Activated naive CD4-positive, alpha-beta T cell treated with anti-CD3 and anti-CD28 coated beads, Interleukin-2, amount 10 ng/mL, durations not matched to agents 7 days and 5 days (primary cell): Measurements from ENCODE around the gene ALDH3A2.
A peak's percentile ranks its signal among the peaks of the same experiment; 100 is the strongest.

Source experiments
- CTCF ChIA-PET: fragments of 350-600 bp; sonication (Branson Sonifier 250); formaldehyde crosslinking; loops from one replicate; lab custom pipeline; 2021; ENCODE audit warnings: antibody characterized with exemption; lab: Charles Lee
- DNase-seq: peaks from one replicate; pipeline ENCODE4 v3.0.0-alpha.2; 2020
- H3K27ac Mint-ChIP-seq: one replicate; pipeline ENCODE4 v1.8.0; 2021; ENCODE audit warnings: mild to moderate bottlenecking, moderate library complexity, mixed read lengths
- H3K27me3 Mint-ChIP-seq: one replicate; pipeline ENCODE4 v1.8.0; 2021; ENCODE audit warnings: mild to moderate bottlenecking, mixed read lengths
- H3K36me3 Mint-ChIP-seq: one replicate; pipeline ENCODE4 v1.8.0; 2021; ENCODE audit warnings: mixed read lengths
- H3K4me1 Mint-ChIP-seq: one replicate; pipeline ENCODE4 v1.8.0; 2021; ENCODE audit warnings: mixed read lengths
- H3K4me3 Mint-ChIP-seq: one replicate; pipeline ENCODE4 v1.8.0; 2021; ENCODE audit warnings: mild to moderate bottlenecking, moderate library complexity, mixed read lengths
- H3K9me3 Mint-ChIP-seq: one replicate; pipeline ENCODE4 v1.8.0; 2021; ENCODE audit warnings: mixed read lengths

Gene ALDH3A2

GRCh38 chr17:19648475-19649273 is at the start of gene ALDH3A2:
ALDH3A2 (plus strand) TSS chr17:19648751; CDS start chr17:19648972, 221 bp downstream.
- Mint-ChIP-seq H3K4me1 (peaks cover 38% of the 10 kb centered on the region), H3K27ac (peak within 1 kb of the TSS; percentile 85), H3K9me3 (peaks cover 2% of the 10 kb centered on the region), H3K27me3 (peaks cover 27% of the 10 kb centered on the region), H3K4me3 (peak within 1 kb of the TSS; percentile 92), H3K36me3 (peaks cover 15% of the 10 kb centered on the region)
- peak; percentile 96 for DNase-seq
- CTCF ChIA-PET, result interaction anchor here (0.5 to 3.9 kb wide), 7 partner anchors 57 to 1385 kb away, joined by 3 to 23 read pairs (median 4); no protein-coding TSS in a partner anchor

DNA sequence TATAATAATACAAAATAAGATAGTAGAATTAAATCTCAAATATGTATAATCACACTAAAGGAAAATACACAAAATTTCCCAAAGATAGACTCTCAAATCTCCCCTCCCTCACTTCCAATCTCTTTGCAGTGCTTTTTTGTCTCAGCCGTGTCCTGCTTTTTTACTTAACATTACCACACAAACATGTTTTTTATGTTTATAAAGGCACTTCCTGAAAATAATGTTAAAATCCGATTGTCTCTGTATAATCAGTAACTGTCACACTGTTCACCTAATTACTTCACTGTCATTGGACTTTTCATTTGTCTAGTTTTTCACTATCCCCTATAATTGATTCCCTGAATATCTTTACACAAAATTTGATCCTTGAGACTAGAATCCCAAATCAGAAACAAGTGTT is 38.2 kb upstream of the ALDH3A2 start:
- no peaks in the 10 kb centered on the region for H3K4me1 Mint-ChIP-seq
- H3K36me3 Mint-ChIP-seq, result no peaks in the 10 kb centered on the region
- H3K27ac Mint-ChIP-seq, result no peak overlapping the region
- no peak for DNase-seq
- peaks cover 7% of the 10 kb centered on the region for H3K27me3 Mint-ChIP-seq
- no peaks in the 10 kb centered on the region for H3K9me3 Mint-ChIP-seq
- H3K4me3 Mint-ChIP-seq, result no peak overlapping the region
- CTCF ChIA-PET, result no interaction called here

GRCh38 chr17:19610879-19611278 is 37.7 kb upstream of the ALDH3A2 start:
- H3K27me3 Mint-ChIP-seq, result peaks cover 7% of the 10 kb centered on the region
- no peaks in the 10 kb centered on the region for H3K4me1 Mint-ChIP-seq
- no peak overlapping the region for H3K4me3 Mint-ChIP-seq
- H3K27ac Mint-ChIP-seq, result no peak overlapping the region
- CTCF ChIA-PET, result interaction anchor here (0.5 kb wide), 1 partner anchor 245 kb away, joined by 3 read pairs; no protein-coding TSS in a partner anchor
- H3K9me3 Mint-ChIP-seq, result no peaks in the 10 kb centered on the region
- no peaks in the 10 kb centered on the region for H3K36me3 Mint-ChIP-seq
- no peak for DNase-seq

GRCh38 chr17:19613979-19614378 is 34.6 kb upstream of the ALDH3A2 start:
- no peak for DNase-seq
- Mint-ChIP-seq H3K36me3 (peaks cover 2% of the 10 kb centered on the region), H3K4me1 (no peaks in the 10 kb centered on the region), H3K4me3 (no peak overlapping the region), H3K9me3 (peaks cover 15% of the 10 kb centered on the region), H3K27me3 (peaks cover 15% of the 10 kb centered on the region), H3K27ac (no peak overlapping the region)
- CTCF ChIA-PET, result no interaction called here

- Mint-ChIP-seq H3K4me3 (no peak overlapping the region), H3K4me1 (no peaks in the 10 kb centered on the region), H3K27me3 (peaks cover 15% of the 10 kb centered on the region), H3K27ac (no peak overlapping the region), H3K9me3 (peaks cover 24% of the 10 kb centered on the region), H3K36me3 (peaks cover 6% of the 10 kb centered on the region)
- DNase-seq, result no peak
- CTCF ChIA-PET, result no interaction called here
Measured at GRCh38 chr17:19614900-19615299, 33.7 kb upstream of the ALDH3A2 start.

- CTCF ChIA-PET, result no interaction called here
- Mint-ChIP-seq H3K4me1 (no peaks in the 10 kb centered on the region), H3K9me3 (peaks cover 29% of the 10 kb centered on the region)
Measured at GRCh38 chr17:19618015-19618414, 30.5 kb upstream of the ALDH3A2 start.

DNA sequence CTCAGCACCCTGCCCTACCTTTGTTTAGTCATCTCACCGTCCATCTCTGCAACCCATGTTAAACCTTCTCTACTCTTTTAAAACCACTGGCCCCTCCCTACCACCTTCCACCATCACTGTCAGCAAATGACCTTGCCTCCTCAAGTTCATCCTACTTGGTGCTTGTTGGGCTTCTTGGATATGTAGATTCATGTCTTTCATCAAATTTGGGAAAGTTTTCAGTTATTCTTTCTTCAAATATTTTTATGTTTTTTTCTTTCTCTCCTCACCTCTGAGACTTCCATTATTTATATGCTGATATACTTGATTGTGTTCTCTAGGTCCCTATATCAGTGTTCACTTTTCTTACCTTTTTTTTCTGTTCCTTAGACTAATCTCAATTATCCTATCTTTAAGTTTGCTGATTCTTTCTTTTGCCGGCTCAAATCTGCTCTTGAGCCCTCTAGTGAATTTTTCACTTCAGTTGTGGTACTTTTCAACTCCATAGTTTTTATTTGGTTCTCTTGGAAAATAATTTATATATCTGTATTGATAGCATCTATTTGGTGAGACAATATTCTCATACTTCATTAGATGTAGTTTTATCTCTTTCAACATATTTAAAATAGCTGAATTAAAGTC is 28.7 kb upstream of the ALDH3A2 start:
- no peaks in the 10 kb centered on the region for H3K4me1 Mint-ChIP-seq
- peaks cover 24% of the 10 kb centered on the region for H3K27me3 Mint-ChIP-seq
- no peak overlapping the region for H3K27ac Mint-ChIP-seq
- H3K36me3 Mint-ChIP-seq, result peaks cover 6% of the 10 kb centered on the region
- CTCF ChIA-PET, result no interaction called here
- no peak for DNase-seq
- no peak overlapping the region for H3K4me3 Mint-ChIP-seq
- H3K9me3 Mint-ChIP-seq, result peaks cover 29% of the 10 kb centered on the region

More at GRCh38 chr17:19618015-19618414, 30.5 kb upstream of the ALDH3A2 start:
- peaks cover 6% of the 10 kb centered on the region for H3K36me3 Mint-ChIP-seq
- peaks cover 22% of the 10 kb centered on the region for H3K27me3 Mint-ChIP-seq
- H3K27ac Mint-ChIP-seq, result no peak overlapping the region
- H3K4me3 Mint-ChIP-seq, result no peak overlapping the region
- no peak for DNase-seq

DNA sequence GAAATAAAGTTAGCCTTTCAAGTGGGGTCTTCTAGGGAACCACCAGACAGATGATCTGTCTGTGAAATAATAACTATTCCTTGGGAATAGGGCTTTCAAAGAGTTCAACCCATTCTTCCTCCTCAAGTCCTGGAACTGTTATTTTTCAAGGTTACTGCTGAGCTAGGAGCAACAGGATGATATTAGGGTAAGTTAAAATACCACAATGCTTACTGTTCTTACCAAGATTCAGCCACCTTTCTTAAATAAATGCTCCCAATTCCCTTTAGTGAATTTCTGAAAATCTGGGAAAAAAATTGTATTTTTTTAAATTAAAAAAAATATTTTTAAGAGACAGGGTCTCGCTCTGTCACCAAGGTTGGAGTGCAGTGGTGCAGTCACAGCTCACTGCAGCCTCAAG is 26.9 kb upstream of the ALDH3A2 start:
- H3K4me1 Mint-ChIP-seq, result no peaks in the 10 kb centered on the region
- peaks cover 29% of the 10 kb centered on the region for H3K9me3 Mint-ChIP-seq
- CTCF ChIA-PET, result no interaction called here
- peaks cover 6% of the 10 kb centered on the region for H3K36me3 Mint-ChIP-seq
- H3K4me3 Mint-ChIP-seq, result no peak overlapping the region
- no peak for DNase-seq
- no peak overlapping the region for H3K27ac Mint-ChIP-seq
- peaks cover 27% of the 10 kb centered on the region for H3K27me3 Mint-ChIP-seq

DNA sequence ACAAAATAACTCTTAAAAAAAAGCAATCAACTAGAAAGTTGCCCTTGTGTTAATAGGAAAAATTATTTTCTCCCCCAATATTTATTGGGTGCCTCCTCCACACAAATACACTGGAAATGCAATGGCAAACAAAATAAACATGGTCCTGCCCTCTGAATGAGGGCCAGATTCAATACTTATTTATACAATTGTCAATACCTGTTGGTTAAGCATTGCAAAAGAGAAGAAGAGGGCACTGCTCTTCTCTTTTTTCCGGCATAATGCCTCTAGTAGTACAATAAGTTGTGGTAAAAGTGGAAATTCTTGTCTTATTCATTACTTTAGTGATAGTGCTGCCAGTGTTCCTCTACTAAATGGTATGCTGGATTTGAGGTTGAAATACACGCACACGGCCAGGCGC is 22.5 kb upstream of the ALDH3A2 start:
- peaks cover 25% of the 10 kb centered on the region for H3K27me3 Mint-ChIP-seq
- H3K9me3 Mint-ChIP-seq, result peaks cover 4% of the 10 kb centered on the region
- H3K27ac Mint-ChIP-seq, result no peak overlapping the region
- CTCF ChIA-PET, result no interaction called here
- H3K36me3 Mint-ChIP-seq, result no peaks in the 10 kb centered on the region
- no peak for DNase-seq
- H3K4me1 Mint-ChIP-seq, result no peaks in the 10 kb centered on the region
- no peak overlapping the region for H3K4me3 Mint-ChIP-seq

DNA sequence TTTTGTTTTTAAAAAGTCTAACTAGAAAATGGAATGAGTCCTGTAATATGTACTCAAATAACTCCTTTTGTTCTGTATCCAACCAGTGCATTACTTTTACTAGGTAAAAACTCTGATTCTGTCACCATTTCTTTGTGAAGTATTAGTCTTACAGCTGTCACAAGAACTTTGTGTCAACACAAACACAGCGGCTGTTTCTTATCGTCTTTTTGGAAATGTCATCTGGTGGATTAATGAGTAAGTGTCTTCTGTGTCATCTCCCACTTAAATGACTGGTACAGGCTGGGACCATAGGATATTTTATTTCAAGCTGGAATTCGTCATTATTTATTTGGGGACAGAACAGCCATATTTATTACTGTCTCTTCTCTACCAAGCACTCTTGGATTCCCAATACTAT is 19.1 kb upstream of the ALDH3A2 start:
- Mint-ChIP-seq H3K27me3 (peaks cover 14% of the 10 kb centered on the region), H3K27ac (no peak overlapping the region), H3K36me3 (no peaks in the 10 kb centered on the region), H3K4me3 (no peak overlapping the region), H3K4me1 (no peaks in the 10 kb centered on the region), H3K9me3 (no peaks in the 10 kb centered on the region)
- DNase-seq, result no peak
- CTCF ChIA-PET, result no interaction called here

DNA sequence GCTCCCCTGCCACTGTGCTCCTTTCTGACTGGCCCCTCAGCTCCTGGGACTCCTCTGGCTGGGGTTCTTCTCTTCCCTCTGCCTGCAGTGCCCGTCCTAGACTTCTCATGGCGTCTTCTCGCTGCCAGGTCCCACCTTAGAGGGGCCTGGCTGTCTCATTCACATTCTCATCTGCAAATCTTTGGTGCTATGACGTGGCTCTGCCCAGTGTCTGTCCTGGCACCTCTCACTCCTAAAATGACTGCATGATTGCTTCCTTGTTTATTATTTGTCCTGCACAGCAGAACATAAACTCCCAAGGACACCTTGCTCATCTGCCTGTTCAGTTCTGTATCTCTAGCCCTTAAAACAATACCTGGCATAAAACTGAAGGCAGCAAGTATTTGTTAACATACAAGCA is 18.5 kb upstream of the ALDH3A2 start:
- CTCF ChIA-PET, result no interaction called here
- H3K36me3 Mint-ChIP-seq, result no peaks in the 10 kb centered on the region
- no peak overlapping the region for H3K27ac Mint-ChIP-seq
- no peak for DNase-seq
- peaks cover 14% of the 10 kb centered on the region for H3K27me3 Mint-ChIP-seq
- no peak overlapping the region for H3K4me3 Mint-ChIP-seq
- no peaks in the 10 kb centered on the region for H3K4me1 Mint-ChIP-seq
- no peaks in the 10 kb centered on the region for H3K9me3 Mint-ChIP-seq

DNA sequence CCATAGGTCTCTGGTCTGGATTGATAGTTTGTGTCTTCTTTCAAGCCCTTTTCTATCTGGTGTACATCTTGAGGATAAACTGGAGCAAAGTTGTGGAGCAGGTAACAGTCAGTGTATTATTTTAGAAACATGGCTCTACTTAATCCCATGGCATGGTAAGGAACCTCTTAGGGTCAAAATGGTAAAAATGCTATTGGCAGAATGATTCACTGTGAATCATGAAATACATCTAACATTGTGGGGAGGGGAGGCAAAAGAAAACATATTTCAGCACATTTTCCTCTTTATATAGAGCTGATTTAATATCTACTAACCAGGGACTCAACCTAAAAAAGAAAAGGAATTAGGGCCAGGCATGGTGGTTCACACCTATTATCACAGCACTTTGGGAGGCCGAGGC is 17.9 kb upstream of the ALDH3A2 start:
- CTCF ChIA-PET, result no interaction called here
- peaks cover 12% of the 10 kb centered on the region for H3K27me3 Mint-ChIP-seq
- H3K27ac Mint-ChIP-seq, result no peak overlapping the region
- no peaks in the 10 kb centered on the region for H3K9me3 Mint-ChIP-seq
- DNase-seq, result no peak
- H3K4me3 Mint-ChIP-seq, result no peak overlapping the region
- H3K36me3 Mint-ChIP-seq, result no peaks in the 10 kb centered on the region
- H3K4me1 Mint-ChIP-seq, result no peaks in the 10 kb centered on the region

GRCh38 chr17:19631905-19632304 is 16.6 kb upstream of the ALDH3A2 start:
- no peak overlapping the region for H3K4me3 Mint-ChIP-seq
- peaks cover 12% of the 10 kb centered on the region for H3K27me3 Mint-ChIP-seq
- no peak for DNase-seq
- H3K27ac Mint-ChIP-seq, result no peak overlapping the region
- no peaks in the 10 kb centered on the region for H3K36me3 Mint-ChIP-seq
- CTCF ChIA-PET, result no interaction called here
- no peaks in the 10 kb centered on the region for H3K9me3 Mint-ChIP-seq
- no peaks in the 10 kb centered on the region for H3K4me1 Mint-ChIP-seq

GRCh38 chr17:19641687-19642372 is 6.7 kb upstream of the ALDH3A2 start:
- H3K27me3 Mint-ChIP-seq, result peaks cover 41% of the 10 kb centered on the region
- CTCF ChIA-PET, result interaction anchor here (1.1 kb wide), 1 partner anchor 96 kb away, joined by 3 read pairs; no protein-coding TSS in a partner anchor
- H3K27ac Mint-ChIP-seq, result no peak overlapping the region
- peaks cover 14% of the 10 kb centered on the region for H3K4me1 Mint-ChIP-seq
- no peaks in the 10 kb centered on the region for H3K36me3 Mint-ChIP-seq
- H3K9me3 Mint-ChIP-seq, result peaks cover 2% of the 10 kb centered on the region
- DNase-seq, result no peak
- no peak overlapping the region for H3K4me3 Mint-ChIP-seq
